K562 (cell line): ENCODE results near the gene GAB2.

Experiments used
- EHMT2 ChIP-seq: fragments of 450-650 bp; IDR thresholded peaks from 2 replicates; pipeline ENCODE4 v1.6.1; 2018; ENCODE audit warnings: antibody characterized with exemption
- ERF ChIP-seq: fragments of 450-650 bp; formaldehyde crosslinking; IDR thresholded peaks from 2 replicates; pipeline ENCODE4 v1.4.0; 2020; ENCODE audit warnings: mild to moderate bottlenecking, mixed read lengths
- NCOR1 ChIP-seq: fragments of 450-650 bp; IDR thresholded peaks from 2 replicates; pipeline ENCODE4 v1.6.1; 2016; ENCODE audit warnings: mild to moderate bottlenecking, moderate library complexity
- TAF1 ChIP-seq: IDR thresholded peaks from 2 replicates; pipeline ENCODE4 v1.6.1; 2011; ENCODE audit warnings: mild to moderate bottlenecking, low read length, moderate library complexity; ENCODE audit not compliant: insufficient read depth, control insufficient read depth, severe bottlenecking; ENCODE audit errors: extremely low read depth
- ZKSCAN8 ChIP-seq: fragments of 200-800 bp; sonication (Bioruptor generic); IDR thresholded peaks from 2 replicates; pipeline ENCODE4 v1.6.1; 2016; ENCODE audit warnings: missing genetic modification characterization, missing compliant biosample characterization
- ZNF121 ChIP-seq: sonication (generic); formaldehyde crosslinking; conservative IDR thresholded peaks from 2 replicates; pipeline ENCODE4 v1.8.0; 2022; ENCODE audit warnings: missing genetic modification reagents
- ZZZ3 ChIP-seq: fragments of 450-650 bp; IDR thresholded peaks from 2 replicates; pipeline ENCODE4 v1.6.1; 2016; ENCODE audit warnings: antibody characterized with exemption, mild to moderate bottlenecking, moderate library complexity
- TF ChIP-seq, protein P1 (sequence below): sonication (generic); formaldehyde crosslinking; IDR thresholded peaks from 2 replicates; pipeline ENCODE4 v1.5.0; 2020; ENCODE audit warnings: missing genetic modification reagents
- TF ChIP-seq, protein P2 (sequence below): fragments of 450-650 bp; conservative IDR thresholded peaks from 2 replicates; pipeline ENCODE4 v1.6.1; 2016; ENCODE audit warnings: missing genetic modification characterization, low read depth, mild to moderate bottlenecking, missing compliant biosample characterization, moderate library complexity
- TF ChIP-seq, protein P3 (sequence below): sonication (generic); formaldehyde crosslinking; IDR thresholded peaks from 2 replicates; pipeline ENCODE4 v1.4.0; 2020; ENCODE audit warnings: mild to moderate bottlenecking, missing genetic modification reagents
- TF ChIP-seq, protein P4 (sequence below): fragments of 450-650 bp; IDR thresholded peaks from 2 replicates; pipeline ENCODE4 v1.6.1; 2017; ENCODE audit warnings: antibody characterized with exemption, mild to moderate bottlenecking
- TF ChIP-seq, protein P5 (sequence below), 3 experiments: IDR thresholded peaks in 2 of 3; conservative IDR thresholded peaks in 1 of 3; 2 replicates each; pipeline ENCODE4 v1.5.1; 2011 to 2012; ENCODE audit warnings: low read length in 3 of 3, mild to moderate bottlenecking in 3 of 3, control low read depth in 2 of 3, improper control_type of control experiment in 1 of 3, inconsistent platforms in 1 of 3, low read depth in 1 of 3, mixed read lengths in 1 of 3, moderate library complexity in 1 of 3; ENCODE audit not compliant: insufficient read depth in 2 of 3
- TF ChIP-seq, protein P6 (sequence below): fragments of 450-650 bp; IDR thresholded peaks from 2 replicates; pipeline ENCODE4 v1.6.1; 2016; ENCODE audit warnings: missing biosample characterization, missing genetic modification characterization

DNA sequence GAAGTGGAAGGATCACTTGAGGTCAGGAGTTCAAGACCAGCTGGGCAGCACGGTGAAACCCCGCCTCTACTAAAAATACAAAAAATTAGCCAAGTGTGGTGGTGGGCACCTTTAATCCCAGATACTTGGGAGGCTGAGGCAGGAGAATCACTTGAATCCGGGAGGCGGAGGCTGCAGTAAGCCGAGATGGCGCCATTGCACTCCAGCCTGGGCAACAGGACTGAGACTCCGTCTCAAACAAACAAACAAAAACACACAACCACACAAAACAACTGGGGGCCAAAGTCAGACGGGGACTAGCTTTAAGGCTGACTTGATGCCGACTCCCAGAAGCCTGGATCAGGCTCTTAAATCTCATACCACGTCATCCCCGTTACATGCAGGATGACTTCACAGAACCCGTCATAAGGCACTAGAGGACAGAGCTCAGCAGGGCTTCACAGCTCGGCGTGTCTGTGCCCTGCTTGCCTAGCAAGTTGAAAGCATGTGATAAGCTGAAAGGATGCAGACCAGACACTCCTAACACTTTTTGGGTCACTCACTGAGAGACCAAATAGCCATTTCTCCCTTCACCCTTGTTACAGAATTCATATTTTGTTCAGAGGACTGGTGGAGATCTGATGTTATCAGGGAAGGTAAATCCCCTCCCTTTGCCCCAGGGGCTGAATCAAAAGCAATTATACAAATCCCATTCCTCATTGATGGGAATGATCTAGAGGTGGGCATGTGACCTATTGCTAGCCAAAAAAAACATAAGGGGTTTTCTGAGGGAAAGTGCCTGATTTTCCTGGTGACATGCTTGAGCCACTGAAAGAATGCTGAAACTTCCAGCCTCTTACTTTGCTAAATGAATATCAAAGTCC is 65.4 kb downstream of the GAB2 start:
- TF ChIP-seq ZZZ3 = no peak
- TF ChIP-seq ZNF121 (CRISPR knock-in tag) = no peak
- TF ChIP-seq, protein P1, sequence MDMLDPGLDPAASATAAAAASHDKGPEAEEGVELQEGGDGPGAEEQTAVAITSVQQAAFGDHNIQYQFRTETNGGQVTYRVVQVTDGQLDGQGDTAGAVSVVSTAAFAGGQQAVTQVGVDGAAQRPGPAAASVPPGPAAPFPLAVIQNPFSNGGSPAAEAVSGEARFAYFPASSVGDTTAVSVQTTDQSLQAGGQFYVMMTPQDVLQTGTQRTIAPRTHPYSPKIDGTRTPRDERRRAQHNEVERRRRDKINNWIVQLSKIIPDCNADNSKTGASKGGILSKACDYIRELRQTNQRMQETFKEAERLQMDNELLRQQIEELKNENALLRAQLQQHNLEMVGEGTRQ = no peak
- no peak for TF ChIP-seq ZKSCAN8 (CRISPR knock-in tag)
- TF ChIP-seq, protein P2, sequence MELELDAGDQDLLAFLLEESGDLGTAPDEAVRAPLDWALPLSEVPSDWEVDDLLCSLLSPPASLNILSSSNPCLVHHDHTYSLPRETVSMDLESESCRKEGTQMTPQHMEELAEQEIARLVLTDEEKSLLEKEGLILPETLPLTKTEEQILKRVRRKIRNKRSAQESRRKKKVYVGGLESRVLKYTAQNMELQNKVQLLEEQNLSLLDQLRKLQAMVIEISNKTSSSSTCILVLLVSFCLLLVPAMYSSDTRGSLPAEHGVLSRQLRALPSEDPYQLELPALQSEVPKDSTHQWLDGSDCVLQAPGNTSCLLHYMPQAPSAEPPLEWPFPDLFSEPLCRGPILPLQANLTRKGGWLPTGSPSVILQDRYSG (tag) = no peak
- TF ChIP-seq EHMT2 = no peak
- TF ChIP-seq, protein P3, sequence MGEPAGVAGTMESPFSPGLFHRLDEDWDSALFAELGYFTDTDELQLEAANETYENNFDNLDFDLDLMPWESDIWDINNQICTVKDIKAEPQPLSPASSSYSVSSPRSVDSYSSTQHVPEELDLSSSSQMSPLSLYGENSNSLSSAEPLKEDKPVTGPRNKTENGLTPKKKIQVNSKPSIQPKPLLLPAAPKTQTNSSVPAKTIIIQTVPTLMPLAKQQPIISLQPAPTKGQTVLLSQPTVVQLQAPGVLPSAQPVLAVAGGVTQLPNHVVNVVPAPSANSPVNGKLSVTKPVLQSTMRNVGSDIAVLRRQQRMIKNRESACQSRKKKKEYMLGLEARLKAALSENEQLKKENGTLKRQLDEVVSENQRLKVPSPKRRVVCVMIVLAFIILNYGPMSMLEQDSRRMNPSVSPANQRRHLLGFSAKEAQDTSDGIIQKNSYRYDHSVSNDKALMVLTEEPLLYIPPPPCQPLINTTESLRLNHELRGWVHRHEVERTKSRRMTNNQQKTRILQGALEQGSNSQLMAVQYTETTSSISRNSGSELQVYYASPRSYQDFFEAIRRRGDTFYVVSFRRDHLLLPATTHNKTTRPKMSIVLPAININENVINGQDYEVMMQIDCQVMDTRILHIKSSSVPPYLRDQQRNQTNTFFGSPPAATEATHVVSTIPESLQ = no peak
- TF ChIP-seq, protein P4, sequence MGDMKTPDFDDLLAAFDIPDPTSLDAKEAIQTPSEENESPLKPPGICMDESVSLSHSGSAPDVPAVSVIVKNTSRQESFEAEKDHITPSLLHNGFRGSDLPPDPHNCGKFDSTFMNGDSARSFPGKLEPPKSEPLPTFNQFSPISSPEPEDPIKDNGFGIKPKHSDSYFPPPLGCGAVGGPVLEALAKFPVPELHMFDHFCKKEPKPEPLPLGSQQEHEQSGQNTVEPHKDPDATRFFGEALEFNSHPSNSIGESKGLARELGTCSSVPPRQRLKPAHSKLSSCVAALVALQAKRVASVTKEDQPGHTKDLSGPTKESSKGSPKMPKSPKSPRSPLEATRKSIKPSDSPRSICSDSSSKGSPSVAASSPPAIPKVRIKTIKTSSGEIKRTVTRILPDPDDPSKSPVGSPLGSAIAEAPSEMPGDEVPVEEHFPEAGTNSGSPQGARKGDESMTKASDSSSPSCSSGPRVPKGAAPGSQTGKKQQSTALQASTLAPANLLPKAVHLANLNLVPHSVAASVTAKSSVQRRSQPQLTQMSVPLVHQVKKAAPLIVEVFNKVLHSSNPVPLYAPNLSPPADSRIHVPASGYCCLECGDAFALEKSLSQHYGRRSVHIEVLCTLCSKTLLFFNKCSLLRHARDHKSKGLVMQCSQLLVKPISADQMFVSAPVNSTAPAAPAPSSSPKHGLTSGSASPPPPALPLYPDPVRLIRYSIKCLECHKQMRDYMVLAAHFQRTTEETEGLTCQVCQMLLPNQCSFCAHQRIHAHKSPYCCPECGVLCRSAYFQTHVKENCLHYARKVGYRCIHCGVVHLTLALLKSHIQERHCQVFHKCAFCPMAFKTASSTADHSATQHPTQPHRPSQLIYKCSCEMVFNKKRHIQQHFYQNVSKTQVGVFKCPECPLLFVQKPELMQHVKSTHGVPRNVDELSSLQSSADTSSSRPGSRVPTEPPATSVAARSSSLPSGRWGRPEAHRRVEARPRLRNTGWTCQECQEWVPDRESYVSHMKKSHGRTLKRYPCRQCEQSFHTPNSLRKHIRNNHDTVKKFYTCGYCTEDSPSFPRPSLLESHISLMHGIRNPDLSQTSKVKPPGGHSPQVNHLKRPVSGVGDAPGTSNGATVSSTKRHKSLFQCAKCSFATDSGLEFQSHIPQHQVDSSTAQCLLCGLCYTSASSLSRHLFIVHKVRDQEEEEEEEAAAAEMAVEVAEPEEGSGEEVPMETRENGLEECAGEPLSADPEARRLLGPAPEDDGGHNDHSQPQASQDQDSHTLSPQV = peak; percentile 83
- TF ChIP-seq, protein P5, sequence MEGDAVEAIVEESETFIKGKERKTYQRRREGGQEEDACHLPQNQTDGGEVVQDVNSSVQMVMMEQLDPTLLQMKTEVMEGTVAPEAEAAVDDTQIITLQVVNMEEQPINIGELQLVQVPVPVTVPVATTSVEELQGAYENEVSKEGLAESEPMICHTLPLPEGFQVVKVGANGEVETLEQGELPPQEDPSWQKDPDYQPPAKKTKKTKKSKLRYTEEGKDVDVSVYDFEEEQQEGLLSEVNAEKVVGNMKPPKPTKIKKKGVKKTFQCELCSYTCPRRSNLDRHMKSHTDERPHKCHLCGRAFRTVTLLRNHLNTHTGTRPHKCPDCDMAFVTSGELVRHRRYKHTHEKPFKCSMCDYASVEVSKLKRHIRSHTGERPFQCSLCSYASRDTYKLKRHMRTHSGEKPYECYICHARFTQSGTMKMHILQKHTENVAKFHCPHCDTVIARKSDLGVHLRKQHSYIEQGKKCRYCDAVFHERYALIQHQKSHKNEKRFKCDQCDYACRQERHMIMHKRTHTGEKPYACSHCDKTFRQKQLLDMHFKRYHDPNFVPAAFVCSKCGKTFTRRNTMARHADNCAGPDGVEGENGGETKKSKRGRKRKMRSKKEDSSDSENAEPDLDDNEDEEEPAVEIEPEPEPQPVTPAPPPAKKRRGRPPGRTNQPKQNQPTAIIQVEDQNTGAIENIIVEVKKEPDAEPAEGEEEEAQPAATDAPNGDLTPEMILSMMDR (IDR thresholded peaks at IDR 0.05 in 2 of 3, conservative IDR thresholded peaks at IDR 0.05 in 1 of 3; ENCODE audit: insufficient read depth in 2 of 3, low read depth in 1 of 3, low read length in 3 of 3) = 0 out of 6 replicates have a peak, but pooled peaks of 1 of the 3 experiments have one; percentile 13
- no peak for TF ChIP-seq ERF (CRISPR knock-in tag)
- TF ChIP-seq TAF1 = no peak
- TF ChIP-seq, protein P6, sequence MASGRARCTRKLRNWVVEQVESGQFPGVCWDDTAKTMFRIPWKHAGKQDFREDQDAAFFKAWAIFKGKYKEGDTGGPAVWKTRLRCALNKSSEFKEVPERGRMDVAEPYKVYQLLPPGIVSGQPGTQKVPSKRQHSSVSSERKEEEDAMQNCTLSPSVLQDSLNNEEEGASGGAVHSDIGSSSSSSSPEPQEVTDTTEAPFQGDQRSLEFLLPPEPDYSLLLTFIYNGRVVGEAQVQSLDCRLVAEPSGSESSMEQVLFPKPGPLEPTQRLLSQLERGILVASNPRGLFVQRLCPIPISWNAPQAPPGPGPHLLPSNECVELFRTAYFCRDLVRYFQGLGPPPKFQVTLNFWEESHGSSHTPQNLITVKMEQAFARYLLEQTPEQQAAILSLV = no peak
- no peak; the same call in 1 of the 2 replicates for TF ChIP-seq NCOR1
